NCI-H2081 (cell line): ENCODE results near the gene SH2D2A.

Experiments used
- DNase-seq, 2 experiments: peaks; one replicate each; lab custom pipeline; 2025; lab: John Stamatoyannopoulos, UW

Gene SH2D2A

DNA sequence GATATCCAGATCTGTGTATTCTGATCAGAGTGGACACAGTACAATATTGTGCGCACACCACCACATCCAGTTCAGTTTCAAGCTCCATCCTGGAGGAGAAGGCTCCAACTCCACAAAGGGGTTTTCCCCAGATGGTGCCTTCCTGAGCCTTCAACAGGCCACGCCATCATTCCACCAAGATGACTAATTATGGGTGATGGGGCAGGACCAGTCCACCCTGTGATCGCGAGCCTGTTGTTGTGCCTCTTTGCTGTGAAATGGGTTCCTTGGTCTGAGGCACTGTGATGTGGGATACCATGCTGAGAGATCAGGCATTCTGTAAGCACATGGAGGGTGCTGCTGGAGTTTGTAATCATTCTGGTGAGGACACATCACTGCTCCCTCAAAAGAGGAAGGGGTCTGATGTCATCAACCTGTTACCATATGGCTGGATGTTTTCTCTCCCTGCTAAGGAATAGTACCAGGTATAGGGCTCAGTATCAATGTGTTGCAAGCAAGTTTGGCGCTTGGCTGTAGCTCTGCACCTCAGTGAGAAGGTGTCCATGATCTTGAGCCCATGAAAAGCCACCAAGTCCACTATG is 6.7 kb upstream of the SH2D2A start:
- no peak for DNase-seq

DNA sequence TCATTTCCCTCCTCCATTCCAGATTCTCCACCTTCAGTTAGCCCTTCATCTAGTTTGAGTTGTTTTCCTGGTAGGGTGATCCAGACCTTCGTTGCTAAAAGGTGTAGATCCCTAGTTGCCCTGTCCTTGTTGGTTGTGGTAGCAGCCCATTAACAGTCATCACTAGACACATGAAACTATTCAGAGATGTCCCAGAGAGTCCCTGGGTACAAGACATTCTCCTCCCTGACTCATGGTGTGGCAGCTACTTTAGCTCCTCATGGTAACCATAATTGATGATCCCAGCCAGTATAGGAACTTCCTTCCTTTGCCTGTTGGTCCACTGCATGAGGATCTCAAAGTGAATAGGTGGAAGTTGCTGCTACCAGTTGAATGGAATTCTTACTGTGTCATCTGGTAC is 6.0 kb upstream of the SH2D2A start:
- DNase-seq = no peak

DNA sequence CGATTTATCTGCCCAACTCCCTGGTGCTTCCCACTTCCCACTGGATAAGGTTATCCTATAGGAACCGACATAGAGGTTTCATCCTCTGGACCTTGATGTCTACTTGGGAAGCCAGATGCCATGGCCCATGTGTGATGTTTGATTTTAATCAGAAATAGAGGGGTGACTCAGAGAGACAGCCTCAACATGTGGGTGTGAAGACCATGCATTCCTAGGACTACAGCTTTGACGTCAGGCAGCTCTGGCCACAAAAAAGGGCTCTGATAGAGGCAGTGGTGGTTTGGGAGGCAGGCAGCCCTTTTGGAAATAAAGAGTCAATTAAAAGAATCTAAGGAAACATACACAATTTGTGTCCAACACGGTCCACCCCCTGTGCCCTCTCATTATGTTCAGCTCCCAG is 5.2 kb upstream of the SH2D2A start:
- DNase-seq = no peak

DNA sequence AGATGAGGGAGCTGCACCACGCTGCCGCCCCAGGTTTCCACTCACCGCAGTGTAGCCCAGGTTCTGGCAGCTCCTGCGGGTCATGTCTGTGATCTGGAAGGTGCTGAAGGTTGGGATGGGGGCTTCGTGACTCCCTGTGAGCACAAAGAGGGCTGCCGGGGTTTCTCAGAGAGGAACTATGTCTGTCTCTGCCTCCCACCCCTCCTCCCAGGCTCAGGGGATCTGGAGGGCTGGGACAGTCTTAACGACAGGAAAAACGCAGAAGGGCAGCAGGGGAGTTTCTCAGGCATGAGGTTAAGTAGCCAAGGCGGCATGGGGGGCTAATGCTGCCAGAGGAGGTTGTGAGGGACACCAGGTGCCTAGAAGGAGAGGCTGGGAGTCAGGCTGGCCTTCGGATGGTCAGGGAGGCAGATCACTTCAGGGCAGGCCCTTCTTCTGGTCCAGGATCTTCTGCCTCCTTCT is 656 bp downstream of the SH2D2A start:
- no peak for DNase-seq

DNA sequence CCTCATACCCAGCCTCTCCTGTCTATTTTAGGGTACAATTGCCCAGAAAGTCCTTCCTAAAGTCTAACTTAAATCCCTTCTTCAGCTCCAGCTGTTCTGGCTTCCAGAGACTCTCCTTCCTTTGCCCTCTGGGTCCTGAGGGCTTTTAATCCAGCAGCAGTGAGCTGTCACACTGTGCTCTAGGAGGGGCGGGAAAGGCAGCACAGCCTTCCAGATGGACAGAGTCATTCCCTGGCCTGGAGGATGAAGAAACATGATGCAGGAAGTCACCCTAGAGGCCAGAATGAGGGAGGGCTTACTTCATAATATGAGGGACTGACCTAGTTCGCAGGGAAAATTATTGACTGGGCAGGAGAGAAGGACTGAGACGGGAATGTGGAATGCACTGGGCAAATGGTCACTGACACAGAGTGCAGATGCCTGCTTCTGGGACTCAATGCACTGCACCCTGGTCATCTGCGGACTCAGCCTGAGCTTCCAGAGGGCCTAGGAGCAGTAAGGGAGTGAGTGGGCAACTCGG is 1.3 kb downstream of the SH2D2A start:
- no peak for DNase-seq

DNA sequence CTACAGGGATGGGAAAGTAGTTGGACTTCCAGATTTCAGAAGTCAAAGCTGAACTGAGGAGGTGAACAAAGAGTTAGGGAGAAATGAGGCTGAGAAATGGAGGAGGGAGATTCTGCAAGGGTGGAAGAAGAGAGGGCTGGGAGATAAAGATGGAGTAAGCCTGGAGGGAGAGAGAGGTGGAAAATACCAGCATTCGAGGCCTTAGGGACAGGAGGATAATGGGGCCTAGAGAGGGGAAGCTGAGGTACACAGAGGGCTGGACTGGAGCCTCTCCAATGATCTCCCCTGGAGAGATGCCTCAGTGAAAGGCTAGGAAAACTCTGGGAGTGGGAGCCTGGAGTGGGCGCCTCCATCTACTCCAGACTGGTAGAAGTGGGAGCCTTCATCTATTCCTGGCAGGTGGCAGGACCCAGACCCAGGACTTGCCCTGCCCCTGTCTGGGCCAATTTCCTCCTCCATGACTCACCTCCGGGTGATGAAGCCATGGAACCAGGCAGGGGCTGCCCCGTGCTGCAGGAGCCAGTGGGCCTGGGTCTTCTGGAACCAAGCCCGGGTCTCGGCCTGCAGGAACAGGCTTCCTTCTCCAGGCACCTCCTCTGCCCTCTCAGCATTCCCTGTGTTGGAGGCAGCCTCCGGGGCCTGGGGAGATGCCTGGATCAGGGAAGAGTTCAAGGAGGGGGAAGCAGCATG is 1.9 kb downstream of the SH2D2A start:
- no peak for DNase-seq

DNA sequence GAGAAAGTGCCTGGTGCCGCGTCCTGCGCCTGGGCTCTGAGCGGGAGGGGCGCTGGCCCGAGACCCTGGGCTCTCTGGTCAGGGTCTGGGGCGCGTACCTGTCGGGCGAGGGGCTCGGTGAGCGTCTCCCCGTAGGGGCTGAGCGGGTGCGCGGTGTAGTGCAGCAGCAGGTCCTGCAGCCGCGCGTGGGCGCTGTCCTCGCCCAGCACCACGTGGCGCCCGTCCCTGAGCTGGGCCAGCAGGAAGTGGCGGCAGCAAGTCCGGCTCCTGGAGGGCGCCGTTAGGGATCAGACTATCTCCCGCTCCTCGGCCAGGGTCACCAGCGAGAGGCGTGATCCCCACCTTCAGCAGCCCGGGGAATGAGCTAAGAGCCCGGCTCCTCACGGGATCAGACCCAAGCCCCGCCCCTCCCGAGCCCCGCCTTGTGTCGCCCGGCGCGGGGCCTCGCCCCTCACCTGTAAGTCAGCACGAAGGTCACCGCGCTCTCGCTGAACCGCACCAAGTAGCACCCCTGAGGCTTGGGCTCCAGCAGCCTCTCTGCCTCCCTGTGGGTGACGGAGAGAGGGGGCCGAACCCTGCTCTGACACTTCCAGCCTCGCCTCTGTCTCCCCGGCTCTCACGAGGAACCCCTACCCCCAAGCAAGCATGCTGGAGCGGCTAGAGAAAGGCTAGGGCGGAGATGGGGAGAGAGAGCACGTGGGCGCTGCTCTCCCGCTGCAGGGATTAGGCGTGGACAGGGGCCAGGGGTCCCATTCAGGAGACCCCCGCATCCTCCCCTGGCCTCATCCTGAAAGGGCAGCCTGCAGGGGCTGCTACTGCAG is 2.7 kb downstream of the SH2D2A start:
- DNase-seq = peak; percentile 59 to 70

DNA sequence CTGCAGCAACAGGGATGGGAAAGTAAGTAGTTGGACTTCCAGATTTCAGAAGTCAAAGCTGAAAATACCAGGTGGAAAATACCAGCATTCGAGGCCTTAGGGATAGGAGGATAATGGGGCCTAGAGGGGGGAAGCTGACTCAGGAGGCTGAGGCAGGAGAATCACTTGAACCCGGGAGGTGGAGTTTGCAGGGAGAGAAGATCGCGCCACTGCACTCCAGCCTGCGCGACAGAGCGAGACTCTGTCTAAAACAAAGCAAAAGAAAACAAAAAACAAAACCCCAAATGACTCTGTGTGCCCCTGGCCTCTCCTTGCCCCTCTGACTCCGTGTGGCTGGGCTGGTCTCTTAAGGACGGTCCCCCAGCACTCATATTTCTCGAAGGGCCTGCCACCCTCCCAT is 3.4 kb downstream of the SH2D2A start:
- no peak for DNase-seq

DNA sequence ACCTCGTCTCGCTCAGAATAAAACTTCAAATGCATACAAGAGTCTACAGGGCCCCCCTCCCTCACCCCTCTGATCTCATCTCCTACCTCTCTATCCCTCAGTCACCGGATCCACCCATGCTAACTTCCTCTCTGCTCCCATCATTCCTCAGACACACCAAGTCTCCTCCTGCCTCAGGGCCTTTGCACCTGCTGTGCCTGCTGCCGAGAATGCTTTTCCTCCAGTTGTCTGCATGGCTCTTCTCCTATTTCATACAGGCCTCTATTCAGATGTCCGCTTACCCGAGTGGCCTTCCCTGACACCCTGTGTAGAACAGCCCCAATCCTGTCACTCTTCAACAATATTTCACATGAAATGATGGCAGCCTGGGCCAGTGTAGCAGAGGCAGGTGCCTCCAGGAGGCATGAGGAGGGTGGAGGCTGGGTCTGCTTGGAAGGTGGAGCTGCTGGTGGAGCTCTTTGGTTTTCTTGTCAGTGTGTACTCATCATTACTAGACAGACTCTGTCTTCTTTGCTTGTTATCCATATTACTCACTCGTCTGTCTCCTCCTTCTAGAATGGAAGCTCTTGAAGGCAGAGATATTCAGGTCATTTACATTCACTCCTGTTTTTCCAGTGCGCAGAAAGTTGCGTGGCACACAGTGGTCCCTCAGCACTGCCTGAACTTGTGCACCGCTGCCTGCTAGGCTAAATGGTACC is 4.2 kb downstream of the SH2D2A start:
- no peak for DNase-seq

DNA sequence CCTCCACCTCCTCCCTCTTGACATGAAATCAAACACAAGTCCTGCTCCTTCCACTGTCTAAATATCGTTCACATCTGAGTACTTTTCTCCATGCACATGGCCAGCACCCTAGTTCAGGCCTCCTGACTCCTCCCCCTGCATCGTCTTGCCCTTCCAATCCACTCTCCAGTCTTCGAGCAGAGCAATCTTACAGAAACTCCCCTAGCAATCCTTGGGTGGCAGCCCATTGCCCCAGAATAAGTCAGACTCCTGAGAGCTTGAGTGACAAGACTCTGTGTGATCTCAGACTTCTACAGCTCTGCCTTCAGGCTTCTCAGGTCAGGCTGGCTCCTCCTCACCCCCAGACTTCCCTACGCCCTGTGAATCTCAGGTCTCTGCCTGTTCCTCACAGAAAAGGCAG is 5.5 kb downstream of the SH2D2A start:
- DNase-seq = no peak

DNA sequence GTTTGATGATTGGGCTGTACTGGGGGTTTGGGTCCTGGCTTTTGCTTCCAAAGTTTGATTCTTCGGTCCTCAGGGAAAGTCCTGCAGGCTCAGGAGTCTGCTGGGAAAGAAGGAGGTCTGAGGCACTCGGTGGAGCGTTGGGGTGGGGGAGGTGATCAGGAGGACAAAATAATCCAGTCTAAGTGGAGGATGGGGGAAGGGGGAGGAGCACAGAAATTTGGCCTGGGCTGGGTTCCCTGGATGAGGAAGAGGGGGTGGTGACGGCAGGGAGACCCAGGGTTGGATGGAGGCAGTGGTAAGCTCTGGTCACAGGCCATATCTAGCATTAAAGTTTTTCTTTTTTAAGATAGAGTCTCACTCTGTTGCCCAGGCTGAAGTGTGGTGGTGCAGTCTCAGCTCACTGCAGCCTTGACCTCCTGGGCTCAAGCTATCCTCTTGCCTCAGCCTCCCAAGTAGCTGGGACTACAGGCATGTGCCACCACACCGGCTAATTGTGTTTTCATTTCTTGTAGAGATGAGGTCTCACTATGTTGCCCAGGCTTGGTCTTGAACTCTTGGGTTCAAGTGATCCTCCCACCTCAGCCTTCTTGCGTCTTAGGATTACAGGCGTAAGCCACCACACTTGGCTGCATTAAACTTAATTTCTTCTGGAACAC is 6.8 kb downstream of the SH2D2A start:
- DNase-seq = no peak

DNA sequence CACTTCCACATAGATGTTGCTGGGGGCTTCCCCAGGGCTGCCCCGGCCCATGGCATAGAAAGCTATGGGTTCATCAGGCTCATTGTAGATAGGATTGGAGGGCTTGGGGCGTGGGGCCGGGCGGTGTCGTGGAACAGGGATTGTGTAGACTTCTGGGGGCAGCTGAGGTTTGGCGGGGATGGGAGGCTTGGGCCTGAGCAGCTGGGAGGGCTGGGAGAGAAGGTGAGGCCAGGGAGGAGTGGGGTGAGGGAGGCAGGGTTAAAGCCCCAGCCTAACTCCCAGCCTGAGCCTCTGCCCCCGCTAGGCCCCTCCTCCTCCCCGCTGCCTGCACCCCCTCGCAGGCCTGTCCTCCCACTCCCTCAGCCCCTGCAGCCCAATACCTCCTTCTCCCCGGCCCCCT is 7.4 kb downstream of the SH2D2A start:
- DNase-seq = no peak

DNA sequence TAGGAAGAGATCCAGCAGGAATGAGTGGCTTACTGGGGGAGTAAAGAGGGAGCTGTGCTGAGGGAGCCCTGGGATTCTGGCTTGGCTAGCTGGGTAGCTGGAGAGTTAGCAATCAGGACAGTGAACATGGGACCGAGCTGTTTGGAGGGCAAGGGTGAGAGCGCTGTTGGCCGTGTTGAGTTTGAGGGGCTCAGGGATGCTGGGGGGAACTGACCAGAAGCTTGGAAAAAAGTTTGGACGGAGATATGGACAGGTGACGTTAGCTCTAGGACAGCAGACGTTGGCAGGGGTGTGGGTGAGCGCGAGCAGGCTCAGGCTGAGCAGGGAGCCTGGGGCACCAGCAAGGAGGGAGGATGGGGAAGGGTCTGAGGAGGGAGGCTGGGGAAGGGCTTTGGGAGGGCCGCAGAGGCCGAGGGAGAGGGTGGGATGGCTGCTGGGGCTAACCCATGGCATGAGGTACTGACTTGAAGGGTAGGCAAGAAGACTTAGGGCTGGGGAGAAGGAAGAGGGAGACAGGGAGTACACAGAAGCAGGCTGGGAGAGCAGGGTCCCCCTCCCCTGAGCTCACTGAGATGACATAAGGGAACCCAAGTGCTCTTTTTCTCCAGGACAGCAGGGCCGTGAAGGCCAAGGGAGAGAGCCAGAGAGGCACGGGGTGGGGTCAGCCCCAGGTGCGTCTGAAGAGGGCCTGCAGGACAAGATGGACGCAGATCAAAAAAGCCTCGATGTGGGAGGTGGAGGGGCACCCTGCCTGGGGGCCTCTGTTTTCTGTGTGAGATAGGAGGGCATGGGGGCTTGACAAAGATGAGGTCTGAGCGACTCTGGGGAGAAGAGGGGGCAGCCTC is 8.2 kb downstream of the SH2D2A start:
- DNase-seq = no peak

DNA sequence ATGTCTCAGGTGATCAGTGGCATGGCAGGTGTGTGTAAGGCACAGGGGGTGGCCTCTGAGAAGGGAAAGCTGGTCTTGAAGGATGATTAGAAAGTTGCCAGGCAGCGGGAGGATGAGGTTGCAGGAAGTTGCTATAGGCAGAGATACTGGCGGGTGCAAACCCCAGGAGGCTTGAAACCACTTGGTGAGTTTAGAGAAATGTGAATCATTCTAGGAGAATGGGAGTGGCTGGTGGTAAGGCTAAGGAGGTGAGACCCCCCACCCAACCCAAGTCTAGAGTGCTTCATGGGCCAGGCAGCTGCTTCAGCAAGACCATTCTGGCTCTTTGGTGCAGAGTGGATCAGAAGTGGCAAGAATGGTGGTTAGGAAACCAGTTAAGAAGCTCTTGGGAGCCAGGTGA is 9.0 kb downstream of the SH2D2A start:
- DNase-seq = no peak

DNA sequence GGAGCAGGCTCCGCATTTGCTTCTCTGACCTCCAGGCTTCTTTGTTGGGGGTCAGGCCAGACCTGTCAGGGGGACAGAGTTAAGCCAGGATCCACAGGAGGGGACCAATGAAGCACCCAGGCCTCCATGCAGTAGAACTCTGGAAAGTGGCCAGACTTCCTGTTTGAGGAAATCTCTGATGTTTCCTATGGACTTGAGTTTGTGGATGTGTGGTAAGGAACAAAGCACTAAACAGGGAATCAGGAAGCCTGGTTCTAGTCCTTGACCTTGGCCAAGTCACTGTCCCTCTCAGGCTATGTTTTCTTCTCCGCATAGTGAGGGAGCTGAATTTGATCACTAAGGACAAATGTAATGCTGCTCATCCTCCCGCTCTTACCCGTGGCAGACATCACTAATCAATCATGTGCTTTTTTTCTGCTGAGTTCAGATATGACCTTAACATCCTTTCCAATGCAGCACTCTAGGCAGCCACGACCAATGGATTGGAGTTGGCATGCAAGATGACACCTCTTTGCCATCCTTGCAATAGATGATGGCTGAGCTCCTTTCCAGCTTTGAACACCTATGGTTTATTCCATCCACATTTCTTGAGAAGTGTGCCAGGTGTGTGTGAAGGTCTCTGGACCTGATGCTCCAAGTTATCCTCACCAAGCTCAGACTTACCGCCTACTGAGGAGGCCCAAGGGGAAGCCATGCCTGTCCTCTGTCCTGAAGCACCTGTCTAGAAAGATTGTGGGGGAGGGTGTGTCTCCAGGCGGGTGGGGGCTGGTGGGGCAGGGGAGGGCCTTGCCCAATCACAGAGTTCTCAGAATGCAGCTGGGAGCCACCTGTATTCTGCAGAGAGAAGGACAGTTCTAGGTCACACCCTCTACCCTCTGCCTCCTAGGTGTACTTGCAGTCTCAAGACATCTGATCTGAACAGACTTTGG is 9.9 kb downstream of the SH2D2A start:
- no peak for DNase-seq

DNA sequence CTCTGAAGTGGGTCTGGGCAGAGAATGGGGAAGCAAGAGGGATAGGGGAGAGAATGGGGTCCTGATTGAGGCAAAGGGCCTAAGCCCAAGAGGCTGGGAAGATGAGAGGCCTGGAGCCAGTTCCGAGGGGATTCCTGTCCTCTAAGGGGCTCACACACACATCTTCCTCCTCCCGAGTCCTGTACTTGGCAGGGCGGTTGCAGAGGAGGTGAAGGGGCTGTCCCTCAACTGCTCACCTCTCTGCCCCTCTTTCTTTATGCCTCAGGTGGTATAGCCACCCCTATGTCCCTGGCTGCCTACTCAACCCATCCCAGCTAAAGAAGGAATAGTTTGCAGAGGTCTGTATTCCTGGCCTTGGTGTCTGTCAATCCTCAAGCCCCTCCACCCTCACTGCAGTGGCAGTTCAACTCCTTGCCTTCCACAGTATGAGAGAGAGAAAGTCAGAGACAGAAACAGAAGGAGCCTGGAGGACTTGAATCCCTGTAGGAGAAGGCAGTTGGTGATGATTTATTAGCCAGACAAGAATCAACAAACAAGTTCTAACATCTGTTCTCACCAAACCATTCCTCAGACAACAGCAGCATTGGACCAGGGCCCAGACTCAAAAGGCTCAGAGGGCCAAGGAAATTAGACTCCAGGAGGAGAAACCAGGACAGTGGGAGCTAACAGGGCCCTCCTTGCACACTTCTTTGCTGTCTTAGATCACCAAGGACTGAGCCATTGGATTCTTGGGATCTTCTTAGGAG is 10.7 kb downstream of the SH2D2A start:
- no peak for DNase-seq

DNA sequence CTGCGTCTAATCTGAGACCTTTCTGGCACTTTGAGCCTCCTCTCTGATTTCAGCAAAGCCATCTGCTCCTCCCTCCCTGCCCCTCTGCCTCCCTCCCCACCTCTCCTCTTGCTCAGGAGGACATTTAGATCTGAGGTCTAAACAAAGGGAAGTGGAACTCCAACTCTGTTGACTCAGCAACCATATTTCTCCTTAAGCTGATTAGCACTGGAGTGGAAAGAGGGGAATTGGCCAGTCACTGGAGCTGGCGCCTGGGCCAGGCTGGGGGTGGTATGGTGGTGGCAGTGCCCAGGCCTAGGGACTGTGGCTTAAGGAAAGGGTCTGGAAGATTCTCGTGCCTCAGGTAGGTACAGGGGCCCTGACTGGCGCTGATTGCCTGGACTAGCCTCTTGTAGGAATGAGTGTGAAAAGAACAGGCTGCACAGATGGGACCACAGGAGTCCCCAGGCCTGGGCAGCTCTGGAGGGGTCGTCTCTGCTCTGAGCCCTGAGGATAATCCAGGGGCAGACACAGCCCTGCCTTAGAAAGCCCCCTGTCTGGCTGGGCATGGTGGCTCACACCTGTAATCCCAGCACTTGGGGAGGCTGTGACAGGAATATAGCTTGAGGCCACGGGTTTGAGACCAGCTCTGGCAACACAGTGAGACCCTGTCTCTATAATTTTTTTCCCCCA is 11.9 kb downstream of the SH2D2A start:
- DNase-seq = peak; percentile 20 to 51

DNA sequence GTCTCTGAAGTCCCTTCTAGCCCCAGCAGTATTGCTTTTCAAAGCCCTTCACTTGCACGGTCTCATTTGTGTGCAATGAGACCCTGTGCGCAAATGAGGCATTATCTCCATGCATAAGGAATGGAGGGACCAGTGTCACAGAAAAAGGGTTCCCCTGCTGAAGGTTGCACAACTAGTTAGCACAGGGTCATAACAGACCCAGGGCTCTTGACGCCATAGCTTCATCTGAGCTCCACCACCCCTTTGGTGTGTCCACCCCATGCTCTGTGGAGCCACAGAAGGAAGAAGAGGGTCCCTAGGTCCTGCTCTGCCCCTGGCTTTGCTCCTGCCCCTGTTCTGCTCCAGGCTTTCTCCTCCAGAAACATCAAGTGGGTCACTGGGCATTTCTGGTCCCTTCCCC is 12.6 kb downstream of the SH2D2A start:
- no peak for DNase-seq
